OCI-LY3 (cell line): Measurements from ENCODE around the gene NHERF2.

Experiments
- EZH2phosphoT487 ChIP-seq: fragments of 200-600 bp; shearing (Covaris generic); IDR thresholded peaks from 2 replicates; pipeline ENCODE4 v1.6.1; 2018; ENCODE audit warnings: antibody characterized with exemption, mixed run types, low read depth
- TF ChIP-seq, protein P1 (sequence below): fragments of 200-600, 300-600 bp; sonication (generic); IDR thresholded peaks from 2 replicates; pipeline ENCODE4 v1.5.1; 2014; ENCODE audit warnings: antibody characterized with exemption, low read length, low read depth

DNA sequence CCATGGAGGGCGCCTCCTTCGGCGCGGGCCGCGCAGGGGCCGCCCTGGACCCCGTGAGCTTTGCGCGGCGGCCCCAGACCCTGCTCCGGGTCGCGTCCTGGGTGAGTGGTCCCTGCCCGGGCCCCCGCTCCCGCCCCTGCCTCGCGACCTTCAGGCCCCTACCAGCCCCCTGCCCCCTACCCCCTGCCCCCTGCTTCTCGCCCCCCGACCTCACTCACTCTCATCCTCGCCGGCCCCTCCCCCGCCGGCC, 36.7 kb upstream of the NHERF2 start:
- no peak for TF ChIP-seq EZH2phosphoT487
- TF ChIP-seq, protein P1, sequence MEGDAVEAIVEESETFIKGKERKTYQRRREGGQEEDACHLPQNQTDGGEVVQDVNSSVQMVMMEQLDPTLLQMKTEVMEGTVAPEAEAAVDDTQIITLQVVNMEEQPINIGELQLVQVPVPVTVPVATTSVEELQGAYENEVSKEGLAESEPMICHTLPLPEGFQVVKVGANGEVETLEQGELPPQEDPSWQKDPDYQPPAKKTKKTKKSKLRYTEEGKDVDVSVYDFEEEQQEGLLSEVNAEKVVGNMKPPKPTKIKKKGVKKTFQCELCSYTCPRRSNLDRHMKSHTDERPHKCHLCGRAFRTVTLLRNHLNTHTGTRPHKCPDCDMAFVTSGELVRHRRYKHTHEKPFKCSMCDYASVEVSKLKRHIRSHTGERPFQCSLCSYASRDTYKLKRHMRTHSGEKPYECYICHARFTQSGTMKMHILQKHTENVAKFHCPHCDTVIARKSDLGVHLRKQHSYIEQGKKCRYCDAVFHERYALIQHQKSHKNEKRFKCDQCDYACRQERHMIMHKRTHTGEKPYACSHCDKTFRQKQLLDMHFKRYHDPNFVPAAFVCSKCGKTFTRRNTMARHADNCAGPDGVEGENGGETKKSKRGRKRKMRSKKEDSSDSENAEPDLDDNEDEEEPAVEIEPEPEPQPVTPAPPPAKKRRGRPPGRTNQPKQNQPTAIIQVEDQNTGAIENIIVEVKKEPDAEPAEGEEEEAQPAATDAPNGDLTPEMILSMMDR = no peak
